C4-2B (cell line): ENCODE measurements around the gene RHBDF2.

ENCODE experiments used
- H3K27ac ChIP-seq: fragments of 450-650 bp; 2 replicates; pipeline ENCODE4 v1.5.1; 2017
- CTCF ChIP-seq: fragments of 450-650 bp; conservative IDR thresholded peaks from 2 replicates; pipeline ENCODE4 v1.5.1; 2017; ENCODE audit warnings: mild to moderate bottlenecking
- ZFX ChIP-seq: fragments of 450-650 bp; IDR thresholded peaks from 2 replicates; pipeline ENCODE4 v1.6.1; 2017

Gene RHBDF2

DNA sequence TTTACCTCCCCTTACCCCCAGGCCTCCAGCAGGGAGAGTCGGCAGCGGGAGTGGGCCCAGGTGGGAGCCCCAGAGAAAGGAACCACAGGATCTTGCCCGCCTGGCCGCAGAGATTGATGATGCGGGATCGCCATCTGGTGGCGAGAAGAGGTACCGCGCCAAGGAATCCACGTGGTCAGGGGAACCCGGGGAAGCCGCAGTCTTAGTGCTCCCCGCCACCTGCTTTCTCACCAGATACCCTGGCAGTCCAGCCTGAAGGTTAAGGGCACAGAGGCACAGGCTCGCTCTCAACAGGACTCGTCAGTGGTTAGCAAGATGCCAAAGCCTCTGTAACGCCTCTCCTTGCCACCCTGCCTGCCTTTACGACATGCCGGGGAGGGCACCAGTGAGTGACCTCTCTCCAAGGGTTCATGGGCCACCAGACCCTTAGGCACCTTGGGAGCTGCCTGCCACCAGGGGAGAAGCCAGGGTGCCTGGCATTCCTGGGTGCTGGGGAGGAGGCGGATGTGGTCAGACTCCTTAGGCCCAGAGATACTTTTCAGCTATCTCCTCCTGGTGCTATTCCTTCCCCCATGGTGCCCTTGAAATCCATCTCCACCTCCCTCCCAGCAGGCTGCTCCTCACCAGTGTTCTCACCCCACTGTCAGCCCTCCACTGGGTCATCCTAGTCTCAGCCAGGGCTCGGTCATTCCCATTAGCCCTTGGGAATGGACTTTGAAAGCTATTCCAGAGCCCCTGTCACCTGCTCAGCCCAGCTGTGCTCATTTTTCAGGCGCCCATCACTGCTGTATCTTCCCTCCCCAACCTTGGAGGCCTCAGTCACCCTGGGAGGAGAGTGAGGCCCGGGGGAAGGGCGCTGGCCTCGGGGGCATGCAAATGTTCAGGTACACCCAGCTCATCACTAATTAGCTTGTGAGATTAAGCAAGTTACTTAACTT lies 5.5 kb upstream of the RHBDF2 start:
- TF ChIP-seq CTCF (peak; percentile 95), ZFX (no peak)

GRCh38 chr17:76504117-76504516 lies 2.9 kb upstream of the RHBDF2 start:
- no peak for TF ChIP-seq ZFX
- no peak for TF ChIP-seq CTCF
- no peak overlapping the region for H3K27ac ChIP-seq

More for the DNA sequence above, 5.5 kb upstream of the RHBDF2 start:
- H3K27ac ChIP-seq, result no peak overlapping the region; the same call in 1 of the 2 replicates

DNA sequence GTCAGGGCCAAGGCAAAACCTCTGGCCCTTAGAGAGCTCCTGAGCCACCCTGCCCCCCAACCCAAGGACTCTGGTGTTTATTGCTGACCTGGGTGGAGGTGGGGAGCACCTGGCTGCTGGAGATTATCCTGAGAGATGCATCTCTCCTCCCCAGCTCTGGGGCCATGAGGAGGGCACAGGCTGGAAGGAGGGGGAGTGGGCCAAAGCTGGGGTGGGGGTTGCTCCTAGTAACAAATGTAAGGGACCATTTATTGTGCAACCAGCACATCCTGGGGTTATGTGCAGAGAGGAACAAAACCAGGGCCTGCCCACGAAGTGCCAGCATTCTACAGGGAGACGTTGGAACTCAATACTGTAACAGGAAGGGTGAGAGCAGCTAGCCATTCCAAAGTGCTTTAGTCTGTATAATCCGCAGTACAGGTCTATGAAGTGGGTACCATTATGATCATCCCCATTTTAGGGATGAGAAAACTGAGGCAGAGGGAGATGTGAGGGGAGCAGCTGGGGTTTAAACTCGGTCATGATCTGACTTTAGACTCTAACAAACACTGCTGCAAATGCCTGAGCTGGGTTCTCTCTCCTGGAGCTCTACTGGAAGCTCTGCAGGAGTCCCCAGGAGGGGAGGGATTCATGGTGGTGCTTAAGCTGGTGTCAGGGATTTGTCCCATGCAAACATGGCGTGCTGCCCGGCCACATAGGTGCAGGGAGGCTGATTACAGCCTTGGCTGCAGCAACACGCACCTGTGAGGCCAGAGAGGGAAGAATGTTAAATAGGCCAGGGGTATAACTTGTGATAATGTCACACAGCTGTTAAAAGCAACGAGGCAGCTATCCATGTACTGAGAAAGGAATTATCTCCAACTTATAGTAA lies 1.4 kb upstream of the RHBDF2 start:
- H3K27ac ChIP-seq, result peak overlapping the region; percentile 61
- no peak for TF ChIP-seq CTCF

DNA sequence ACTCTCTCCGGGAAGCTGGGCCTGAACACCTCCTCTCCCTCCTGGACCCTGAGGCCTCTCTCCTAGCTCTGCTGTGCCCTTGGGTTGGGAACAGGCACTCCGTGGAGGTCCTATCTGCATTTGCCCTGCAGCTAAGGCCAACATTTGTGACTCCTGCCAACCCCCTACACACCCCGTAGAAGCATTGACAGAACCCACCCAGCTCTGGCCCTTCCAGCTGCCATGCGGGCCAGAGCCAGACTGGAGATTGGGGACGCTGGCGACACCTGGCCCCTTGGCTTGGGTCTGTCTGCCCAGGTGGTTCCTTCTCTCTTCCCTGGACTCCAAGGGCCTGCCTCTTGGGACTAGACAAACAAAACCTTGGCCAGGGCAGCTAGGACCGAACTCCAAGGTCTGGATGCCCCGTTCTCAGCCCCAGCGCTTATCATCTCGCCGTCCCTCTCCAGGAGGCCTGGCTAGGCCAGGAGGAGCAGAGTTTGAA lies 644 bp upstream of the RHBDF2 start:
- peak overlapping the region; percentile 61 for H3K27ac ChIP-seq
- no peak for TF ChIP-seq CTCF
- TF ChIP-seq ZFX, result no peak

- peak overlapping the region; percentile 61 for H3K27ac ChIP-seq
Observed at GRCh38 chr17:76500747-76501017, 541 bp downstream of the RHBDF2 start.

GRCh38 chr17:76500074-76500746 lies 1.0 kb downstream of the RHBDF2 start:
- peak overlapping the region; percentile 61 for H3K27ac ChIP-seq
- no peak for TF ChIP-seq CTCF
- TF ChIP-seq ZFX, result no peak

More at GRCh38 chr17:76500747-76501017, 541 bp downstream of the RHBDF2 start:
- TF ChIP-seq ZFX (no peak), CTCF (no peak)
